Medulla oblongata (tissue), 1 donor: ENCODE measurements around the gene BEGAIN.

Experiments used
- DNase-seq: peaks from one replicate; pipeline ENCODE4 v3.0.0-alpha.2; 2015; ENCODE audit errors: extremely low spot score

The BEGAIN gene

GRCh38 chr14:100615736-100616695 lies 28.8 kb upstream of the BEGAIN start:
- no peak for DNase-seq

DNA sequence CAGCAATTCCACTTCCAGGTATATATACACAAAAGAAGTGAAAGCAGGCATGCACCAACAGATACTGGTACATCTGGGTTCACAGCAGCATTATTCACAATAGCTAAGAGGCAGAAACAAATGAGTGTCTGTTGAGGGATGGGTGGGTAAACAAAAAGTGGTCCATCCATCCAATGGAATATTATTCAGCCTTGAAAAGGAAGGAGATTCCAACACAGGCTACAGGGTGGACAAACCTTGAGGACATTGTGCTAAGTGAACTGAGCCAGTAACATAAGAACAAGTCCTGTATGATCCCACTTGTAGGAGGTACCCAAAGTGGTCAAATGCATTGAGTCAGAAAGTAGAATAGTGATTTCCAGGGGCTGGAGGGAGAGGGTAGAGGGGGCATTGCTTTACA lies 27.6 kb upstream of the BEGAIN start:
- DNase-seq = no peak

- DNase-seq = no peak
Measured at GRCh38 chr14:100612986-100613385, 25.8 kb upstream of the BEGAIN start.

DNA sequence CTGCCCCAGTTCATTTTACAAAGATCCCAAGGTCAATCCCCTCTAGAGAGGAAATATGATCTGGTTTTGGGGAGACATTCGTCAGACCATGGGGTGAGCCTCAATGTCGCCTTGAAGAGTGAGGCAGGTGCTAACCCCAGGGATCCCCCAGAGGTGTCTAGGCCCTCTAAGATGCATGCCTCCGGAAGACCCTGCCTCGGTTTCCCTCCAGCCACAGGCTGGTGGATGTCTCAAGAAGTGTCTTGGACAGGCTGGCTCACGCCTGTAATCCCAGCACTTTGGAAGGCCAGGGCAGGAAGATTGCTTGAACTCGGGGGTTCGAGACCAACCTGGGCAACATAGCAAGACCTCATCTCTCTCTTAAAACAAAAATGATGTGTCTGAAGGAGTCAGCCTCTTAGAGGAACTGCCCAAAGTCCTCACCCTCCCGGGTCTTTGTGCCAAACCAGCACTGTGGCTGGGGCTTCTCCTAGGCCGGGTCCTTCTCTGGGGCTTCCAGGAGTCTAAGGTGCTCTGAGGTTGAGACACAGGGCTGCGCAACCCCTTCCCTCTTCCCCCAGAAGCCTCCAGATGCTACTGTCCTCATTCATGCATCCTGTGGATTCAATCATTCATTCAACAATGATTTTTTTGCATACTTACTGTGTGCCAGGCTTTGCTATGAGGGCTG lies 24.7 kb upstream of the BEGAIN start:
- DNase-seq = no peak

DNA sequence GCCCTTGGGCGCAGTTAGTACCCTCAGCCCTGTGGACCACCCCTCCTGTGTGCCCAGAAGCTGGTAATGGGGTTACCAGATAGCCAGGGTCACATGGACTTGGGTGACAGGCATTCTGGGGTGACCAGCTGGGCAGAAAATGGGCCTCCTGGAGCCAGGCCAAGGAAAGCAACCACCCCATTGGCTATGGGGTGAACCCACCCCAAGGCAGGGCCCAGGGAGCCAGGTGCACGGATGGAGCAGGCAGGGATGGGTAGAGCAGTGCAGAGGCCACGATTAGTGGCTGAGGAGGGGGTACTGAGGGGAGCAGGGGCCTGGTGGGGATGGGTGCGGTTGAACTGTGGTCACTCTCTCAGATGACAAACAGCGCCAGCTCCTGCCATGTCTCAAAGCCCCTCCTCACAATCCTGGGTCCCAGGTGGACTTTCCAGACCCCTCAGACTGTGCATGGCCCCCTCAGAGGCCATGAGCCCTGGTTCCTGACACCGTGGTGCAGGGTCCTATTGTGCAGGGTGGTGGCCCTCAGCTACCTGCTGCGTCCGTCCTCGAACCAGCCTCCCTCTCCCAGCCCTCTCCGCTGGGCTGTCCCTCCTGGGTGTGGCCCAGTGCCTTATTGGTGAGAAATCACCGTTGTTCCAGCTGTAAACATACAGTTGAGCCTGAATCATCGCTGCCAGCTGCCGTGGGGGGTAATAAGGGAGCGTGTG lies 23.4 kb upstream of the BEGAIN start:
- DNase-seq = no peak

- DNase-seq = no peak
Measured at GRCh38 chr14:100609941-100610391, 22.7 kb upstream of the BEGAIN start.

- DNase-seq = no peak
Measured at GRCh38 chr14:100609331-100609870, 22.2 kb upstream of the BEGAIN start.

GRCh38 chr14:100608586-100609330 lies 21.5 kb upstream of the BEGAIN start:
- no peak for DNase-seq

- DNase-seq = no peak
Measured at GRCh38 chr14:100608064-100608463, 20.8 kb upstream of the BEGAIN start.

- DNase-seq = no peak
Measured at GRCh38 chr14:100607611-100607956, 20.4 kb upstream of the BEGAIN start.

DNA sequence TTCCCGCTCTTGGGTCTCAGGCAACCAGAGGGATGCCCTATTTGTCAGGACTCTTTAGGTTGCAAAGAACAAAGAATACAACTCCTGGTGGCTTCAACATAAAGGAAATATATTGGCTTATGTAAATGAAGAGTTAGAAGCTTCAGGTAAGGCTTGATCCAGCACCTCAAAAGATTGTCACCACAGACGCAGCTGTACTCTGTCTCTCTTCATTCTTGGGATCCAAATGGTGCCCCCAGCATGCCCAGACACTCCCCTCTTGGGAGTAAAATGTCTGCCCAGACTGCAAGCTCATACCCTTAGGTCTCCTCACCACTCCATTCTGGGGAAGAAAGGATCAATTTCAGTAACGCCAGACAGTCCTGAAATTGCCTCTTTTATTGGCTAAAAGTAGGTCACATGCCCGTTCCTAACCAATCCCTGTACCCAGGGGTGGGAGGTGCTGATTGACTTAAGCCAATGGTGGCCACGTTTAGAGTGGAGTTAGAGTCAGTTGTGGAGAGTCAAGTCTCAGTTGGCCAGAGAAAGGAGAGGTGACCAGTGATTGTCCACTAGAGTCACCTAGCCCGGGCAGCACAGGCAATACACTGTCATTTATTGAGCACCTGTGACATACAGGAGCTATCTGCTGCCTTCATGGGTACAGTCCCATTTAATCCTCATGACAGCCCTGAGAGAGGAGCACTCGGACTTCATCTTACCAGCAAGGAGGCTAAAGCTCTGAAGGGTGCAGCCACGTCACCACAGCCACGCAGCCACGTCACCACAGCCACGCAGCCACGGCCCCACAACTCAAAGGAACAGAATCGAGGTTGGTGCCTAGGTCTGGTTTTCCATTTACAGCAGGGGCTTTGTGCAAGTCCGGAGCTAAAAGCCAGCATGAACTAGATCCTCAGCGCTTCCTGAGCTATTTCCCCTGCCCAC lies 19.7 kb upstream of the BEGAIN start:
- no peak for DNase-seq

- DNase-seq = no peak
Measured at GRCh38 chr14:100605706-100606686, 18.8 kb upstream of the BEGAIN start.

GRCh38 chr14:100605230-100605629 lies 18.0 kb upstream of the BEGAIN start:
- DNase-seq = no peak

DNA sequence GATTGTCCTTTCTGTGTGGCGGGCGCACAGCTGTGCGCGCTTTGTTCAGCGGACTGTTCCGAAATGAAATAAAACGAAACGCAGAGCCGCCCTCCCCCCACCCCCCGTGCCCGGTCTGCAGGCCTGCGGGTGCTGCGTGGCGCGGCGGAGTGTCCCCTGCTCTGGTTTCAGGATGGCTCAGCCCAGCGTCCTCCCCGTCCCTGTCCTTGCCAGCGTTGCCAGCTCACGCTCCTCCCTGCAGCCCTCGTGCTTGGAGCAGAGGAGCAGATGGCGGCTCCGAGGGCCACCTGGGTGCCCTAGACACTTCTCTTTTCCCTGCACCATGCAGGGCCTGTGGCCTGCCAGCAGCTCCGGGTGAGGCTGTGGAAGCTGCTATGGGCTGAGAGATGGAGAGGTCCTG lies 17.5 kb upstream of the BEGAIN start:
- no peak for DNase-seq

DNA sequence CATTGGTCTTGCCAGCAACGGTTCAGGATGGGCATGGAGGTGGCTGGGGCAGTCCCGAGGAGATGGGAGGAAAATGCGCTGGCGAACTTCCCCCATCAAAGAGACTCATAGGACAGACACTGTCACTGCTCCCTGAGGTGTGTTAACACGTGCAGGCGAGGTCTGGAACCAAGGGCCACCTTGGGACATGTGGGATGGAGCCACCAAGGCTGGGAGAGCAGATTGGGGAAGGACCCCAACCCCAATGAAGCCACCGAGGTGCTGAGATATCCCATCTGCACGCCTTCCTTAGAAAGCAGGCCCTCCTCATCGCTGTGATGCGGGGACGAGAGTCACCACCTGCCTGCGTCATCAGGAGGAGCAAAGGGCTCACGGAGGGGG lies 16.9 kb upstream of the BEGAIN start:
- DNase-seq = no peak

- no peak for DNase-seq
Measured at GRCh38 chr14:100603341-100604120, 16.3 kb upstream of the BEGAIN start.

DNA sequence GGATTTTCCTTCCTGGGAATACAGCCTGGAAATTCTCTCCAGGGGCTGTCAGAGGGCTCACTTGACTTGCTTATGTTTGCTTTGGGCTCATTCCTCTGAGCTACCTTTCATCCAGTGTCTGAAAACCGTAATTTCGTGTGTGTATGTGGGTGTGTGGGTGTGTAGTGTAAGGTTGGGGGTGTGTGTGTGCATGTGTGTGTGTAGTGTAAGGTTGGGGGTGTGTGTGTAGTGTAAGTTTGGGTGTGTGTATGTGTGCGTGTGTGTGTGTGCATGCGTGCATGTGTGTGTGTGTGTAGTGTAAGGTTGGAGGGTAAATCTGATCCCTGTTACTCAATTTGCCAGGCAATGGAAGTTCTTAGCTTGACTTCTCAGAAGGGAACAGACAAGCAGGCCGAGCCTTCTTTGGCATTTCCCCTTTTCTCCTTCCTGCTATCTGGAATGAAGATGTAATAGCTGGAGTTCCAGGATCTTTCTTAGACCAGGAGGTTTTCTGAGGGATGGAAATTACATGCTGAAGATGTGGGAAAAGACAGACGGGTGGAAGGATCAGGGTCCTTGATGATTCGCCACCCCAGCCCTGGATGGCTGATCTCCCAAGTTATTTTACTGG lies 15.5 kb upstream of the BEGAIN start:
- DNase-seq = no peak

DNA sequence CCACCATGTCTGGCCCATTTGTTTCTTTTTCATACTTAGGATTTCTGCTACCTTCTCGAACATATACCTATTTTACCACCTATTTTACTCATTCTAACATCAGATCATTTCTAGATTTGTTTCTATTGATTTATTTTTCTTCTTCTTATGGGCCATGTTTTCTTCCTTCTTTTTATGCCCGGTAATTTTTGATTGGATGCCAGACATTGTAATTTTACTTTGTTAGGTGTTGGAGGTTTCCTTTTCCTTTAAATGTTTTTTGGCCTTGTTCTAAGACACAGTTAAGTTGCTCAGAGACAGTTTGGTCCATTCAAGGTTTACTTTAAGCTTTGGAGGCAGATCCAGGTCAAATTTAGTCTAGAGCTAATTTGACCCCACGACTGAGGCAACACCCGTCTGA lies 14.7 kb upstream of the BEGAIN start:
- DNase-seq = no peak
